Astrocyte of the cerebellum (primary cell): Measurements from ENCODE around the gene TOLLIP.
A peak's percentile ranks its signal among the peaks of the same experiment; 100 is the strongest.

ENCODE experiments used
- DNase-seq: peaks from one replicate; pipeline ENCODE4 v3.0.0-alpha.2; 2011; ENCODE audit warnings: low read depth
- H3K4me3 ChIP-seq: 2 replicates; pipeline ENCODE4 v1.5.1; 2011; ENCODE audit warnings: mild to moderate bottlenecking, low read depth, low read length, moderate library complexity
- in situ Hi-C: cut with HindIII; loops from 2 replicates; pipeline ENCODE4 v1.10.0; 2017; ENCODE audit warnings: low sequenced_read_pairs
- TF ChIP-seq, protein P1 (sequence below): IDR thresholded peaks from 2 replicates; pipeline ENCODE4 v1.5.1; 2012; ENCODE audit warnings: low read length, low read depth, moderate library complexity, mild to moderate bottlenecking; ENCODE audit errors: missing control alignments

Gene TOLLIP

DNA sequence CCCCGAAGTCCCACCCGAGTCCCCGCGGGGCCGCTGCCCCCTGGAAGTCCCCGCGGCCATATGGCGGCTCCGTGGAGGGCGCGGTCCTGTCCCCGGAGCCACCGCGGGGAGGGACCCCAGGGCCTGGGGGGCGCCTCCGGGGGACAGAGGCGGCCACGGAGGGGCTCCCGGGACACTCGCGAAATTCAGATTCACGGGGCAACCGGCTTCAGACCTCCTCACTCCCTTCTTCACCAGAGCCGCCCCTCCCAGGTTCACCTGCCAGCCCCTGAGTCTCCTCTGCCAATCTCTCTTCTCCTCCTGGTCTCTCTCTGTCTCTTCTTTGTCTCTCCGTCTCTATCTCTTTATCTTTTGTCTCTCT is 28.2 kb upstream of the TOLLIP start:
- in situ Hi-C loops = no loop called here
- no peak for DNase-seq
- TF ChIP-seq, protein P1, sequence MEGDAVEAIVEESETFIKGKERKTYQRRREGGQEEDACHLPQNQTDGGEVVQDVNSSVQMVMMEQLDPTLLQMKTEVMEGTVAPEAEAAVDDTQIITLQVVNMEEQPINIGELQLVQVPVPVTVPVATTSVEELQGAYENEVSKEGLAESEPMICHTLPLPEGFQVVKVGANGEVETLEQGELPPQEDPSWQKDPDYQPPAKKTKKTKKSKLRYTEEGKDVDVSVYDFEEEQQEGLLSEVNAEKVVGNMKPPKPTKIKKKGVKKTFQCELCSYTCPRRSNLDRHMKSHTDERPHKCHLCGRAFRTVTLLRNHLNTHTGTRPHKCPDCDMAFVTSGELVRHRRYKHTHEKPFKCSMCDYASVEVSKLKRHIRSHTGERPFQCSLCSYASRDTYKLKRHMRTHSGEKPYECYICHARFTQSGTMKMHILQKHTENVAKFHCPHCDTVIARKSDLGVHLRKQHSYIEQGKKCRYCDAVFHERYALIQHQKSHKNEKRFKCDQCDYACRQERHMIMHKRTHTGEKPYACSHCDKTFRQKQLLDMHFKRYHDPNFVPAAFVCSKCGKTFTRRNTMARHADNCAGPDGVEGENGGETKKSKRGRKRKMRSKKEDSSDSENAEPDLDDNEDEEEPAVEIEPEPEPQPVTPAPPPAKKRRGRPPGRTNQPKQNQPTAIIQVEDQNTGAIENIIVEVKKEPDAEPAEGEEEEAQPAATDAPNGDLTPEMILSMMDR = no peak
- H3K4me3 ChIP-seq = no peak overlapping the region

DNA sequence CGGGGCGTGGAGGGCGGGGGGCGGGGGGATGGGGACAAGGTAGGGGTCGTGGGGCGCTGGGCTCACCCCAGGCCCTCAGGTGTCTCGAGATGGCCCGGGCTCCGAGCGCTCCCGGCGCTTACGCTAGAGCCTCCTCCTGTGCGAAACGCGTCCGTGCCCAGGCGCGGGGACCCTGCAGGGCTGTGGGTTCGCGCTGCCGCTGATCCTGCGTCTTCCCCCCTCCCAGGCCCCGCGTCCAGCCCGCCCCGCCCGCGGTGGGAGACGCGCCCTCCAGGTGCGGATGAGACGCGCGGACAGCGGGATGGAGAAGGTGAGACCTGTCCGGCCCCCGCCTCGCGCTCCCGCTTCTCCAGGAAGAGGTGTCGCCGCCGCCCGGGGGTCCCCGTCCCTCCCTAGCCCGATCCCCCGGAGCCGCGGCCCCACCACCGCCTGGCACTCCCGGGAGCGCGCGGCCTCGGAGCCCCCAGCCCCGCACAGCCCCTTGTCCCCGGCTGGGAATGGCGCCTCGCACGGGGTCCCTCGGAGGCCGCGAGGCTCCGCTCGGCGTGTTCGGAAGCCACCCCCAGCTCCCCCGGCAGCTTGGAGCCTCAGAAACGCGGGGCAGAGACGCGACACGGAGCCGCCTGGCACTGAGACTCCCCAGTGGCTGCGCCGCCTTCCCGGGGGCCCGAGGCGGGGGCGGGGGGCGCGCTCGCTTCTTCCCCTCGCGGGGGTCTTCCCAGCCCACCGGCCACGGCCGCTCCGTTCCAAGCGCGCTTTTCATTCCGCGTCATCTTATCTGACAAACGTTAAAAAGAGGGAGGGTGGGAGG is 27.6 kb upstream of the TOLLIP start:
- in situ Hi-C loops = no loop called here
- TF ChIP-seq, protein P1 = no peak
- no peak for DNase-seq
- no peak overlapping the region for H3K4me3 ChIP-seq

DNA sequence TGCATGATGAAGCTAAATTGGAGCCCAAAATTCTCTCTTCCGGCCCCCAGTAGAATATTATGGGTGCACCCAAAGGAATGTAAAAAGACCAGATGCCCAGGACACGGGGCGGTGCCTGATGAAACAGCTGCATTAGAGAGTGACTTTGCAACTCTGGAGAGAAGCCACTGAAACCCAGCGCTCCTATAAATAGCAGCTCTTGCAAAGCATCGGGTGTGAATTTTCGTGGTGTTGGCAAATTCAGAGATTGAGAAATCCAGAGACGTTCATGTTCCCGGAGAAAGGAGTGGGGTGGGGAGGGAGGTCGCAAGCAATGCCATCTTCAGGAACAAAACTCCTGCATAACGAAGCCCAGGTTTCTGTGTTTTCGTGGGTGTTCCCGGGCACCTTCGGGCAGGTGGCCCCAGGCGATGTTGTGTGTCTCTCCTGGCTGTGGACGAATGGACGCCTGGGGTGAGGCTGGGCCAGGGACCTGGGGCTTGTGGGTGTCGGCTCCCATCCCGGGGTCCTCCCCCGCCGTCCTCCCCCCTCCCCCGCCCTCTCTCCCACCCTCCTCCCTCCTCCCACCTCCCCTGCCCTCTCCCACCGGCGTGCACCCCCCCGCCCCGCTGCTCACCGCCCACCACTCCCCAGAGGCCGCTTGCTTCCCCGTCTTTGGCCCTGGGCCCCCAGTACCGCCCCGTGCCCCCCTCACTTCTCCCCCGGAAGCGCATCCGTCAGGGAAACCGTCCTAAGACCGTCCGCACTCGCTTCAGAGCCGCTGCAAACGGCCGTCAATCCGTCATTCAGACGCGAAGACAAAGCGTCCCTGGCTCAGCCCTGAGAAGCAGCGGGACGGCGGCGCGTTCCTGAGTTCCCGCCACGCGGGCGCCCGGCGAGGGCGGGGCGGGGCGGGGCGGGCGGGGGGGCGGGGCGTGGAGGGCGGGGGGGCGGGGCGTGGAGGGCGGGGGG is 26.7 kb upstream of the TOLLIP start:
- TF ChIP-seq, protein P1 = no peak
- peak overlapping the region; percentile 25 for H3K4me3 ChIP-seq
- in situ Hi-C loops = no loop called here
- DNase-seq = no peak

DNA sequence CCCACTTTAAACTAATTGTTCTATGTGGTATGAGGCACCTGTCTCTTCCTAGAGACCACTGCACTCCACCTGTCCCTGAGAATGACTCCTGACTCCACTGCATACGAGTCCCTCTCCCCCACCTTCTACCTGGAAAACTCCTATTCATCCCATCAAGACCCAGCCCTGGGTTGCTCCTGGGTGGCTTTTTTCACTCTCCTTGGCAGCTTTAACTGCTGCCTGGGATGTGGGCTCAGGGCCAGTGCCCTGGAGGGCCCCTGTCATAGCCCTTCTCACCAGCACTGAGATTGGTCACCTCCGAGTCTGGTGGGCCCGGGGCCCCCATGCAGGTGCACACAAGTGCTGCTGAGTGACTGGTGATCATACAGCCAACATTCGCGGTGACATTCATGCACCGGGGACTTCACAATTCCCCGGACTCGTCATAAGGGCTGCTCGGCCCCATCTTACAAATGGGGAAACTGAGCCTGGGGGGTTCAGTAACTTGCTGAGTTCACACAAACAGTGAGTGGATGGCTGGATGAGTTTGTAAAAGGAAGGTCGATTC is 25.9 kb upstream of the TOLLIP start:
- DNase-seq = no peak
- in situ Hi-C loops = no loop called here
- TF ChIP-seq, protein P1 = no peak
- H3K4me3 ChIP-seq = no peak overlapping the region

DNA sequence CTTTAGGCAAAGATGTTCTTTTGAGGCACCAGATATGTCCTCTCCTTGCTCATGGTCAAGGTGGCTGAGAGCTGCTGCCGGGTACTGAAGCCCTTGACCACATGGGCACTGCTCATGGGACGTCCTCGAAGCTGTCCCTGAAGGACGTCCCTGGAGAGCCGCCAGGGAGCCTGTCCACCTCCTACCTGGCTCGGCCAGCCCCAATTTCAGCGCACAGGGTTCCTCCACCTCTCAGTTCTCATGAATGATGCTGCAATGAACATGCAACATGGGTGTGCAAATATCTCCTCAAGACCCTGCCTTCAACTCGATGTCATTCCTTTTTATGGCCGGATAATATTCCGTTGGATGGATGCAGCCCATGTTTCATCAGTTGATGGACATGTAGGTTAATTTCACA is 24.4 kb upstream of the TOLLIP start:
- H3K4me3 ChIP-seq = no peak overlapping the region
- no peak for DNase-seq
- TF ChIP-seq, protein P1 = no peak
- in situ Hi-C loops = no loop called here

DNA sequence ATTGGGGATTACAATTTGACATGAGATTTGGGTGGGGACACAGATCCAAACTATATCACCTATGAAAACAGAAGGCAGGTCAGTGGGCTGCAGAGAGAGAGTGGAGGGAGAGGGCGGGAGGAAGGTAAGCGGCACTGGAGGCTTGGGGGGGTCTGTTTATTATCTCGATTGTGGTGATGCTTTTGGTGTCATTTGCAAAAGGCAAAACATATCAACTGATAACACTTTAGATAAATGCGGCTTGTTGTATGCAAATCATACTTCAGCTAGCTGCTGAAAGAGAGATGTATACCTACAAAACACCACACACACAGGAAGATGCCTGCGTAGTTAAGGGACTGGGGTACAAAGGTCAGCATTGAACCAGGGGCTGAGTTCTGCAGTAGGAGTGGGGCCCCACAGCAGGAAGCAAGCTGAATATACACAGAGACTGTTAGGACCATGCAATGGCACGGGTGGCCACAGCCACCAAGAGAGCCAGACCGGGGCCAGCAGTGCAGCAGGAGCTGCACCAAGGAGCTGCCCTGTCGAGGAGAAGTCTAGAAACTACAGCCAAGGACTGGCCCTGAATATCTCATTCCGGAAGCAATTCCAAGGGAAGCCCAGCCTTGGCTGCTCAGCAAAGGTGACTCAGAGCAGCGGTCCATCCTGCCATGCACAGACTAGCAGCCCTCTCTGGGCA is 23.8 kb upstream of the TOLLIP start:
- TF ChIP-seq, protein P1 = no peak
- DNase-seq = no peak
- in situ Hi-C loops = no loop called here
- H3K4me3 ChIP-seq = no peak overlapping the region
